OCI-LY7 (cell line): ENCODE measurements around the gene RGS19.

ENCODE experiments used
- CTCF ChIP-seq: fragments of 200-600 bp; sonication (generic); conservative IDR thresholded peaks from 2 replicates; pipeline ENCODE4 v1.5.1; 2014; ENCODE audit warnings: mild to moderate bottlenecking, antibody characterized with exemption, low read length, moderate library complexity, mixed read lengths
- EZH2phosphoT487 ChIP-seq: fragments of 200-600 bp; sonication (generic); IDR thresholded peaks from 2 replicates; pipeline ENCODE4 v1.6.1; 2018; ENCODE audit warnings: low read depth, borderline replicate concordance, mild to moderate bottlenecking, mixed run types, antibody characterized with exemption, low read length, moderate library complexity, mixed read lengths

GRCh38 chr20:64025101-64025825, 54.1 kb downstream of the RGS19 start:
- TF ChIP-seq CTCF (no peak), EZH2phosphoT487 (no peak)
